GM21367 (cell line): ENCODE data around the gene FKBP10.

Experiments used
- ATAC-seq: cut with Tn5 transposase; IDR thresholded peaks from one replicate; pipeline ENCODE4 v1.9.1; 2021; ENCODE audit not compliant: unreplicated experiment

FKBP10 gene

GRCh38 chr17:41781404-41782110, 31.2 kb upstream of the FKBP10 start:
- ATAC-seq: no peak

DNA sequence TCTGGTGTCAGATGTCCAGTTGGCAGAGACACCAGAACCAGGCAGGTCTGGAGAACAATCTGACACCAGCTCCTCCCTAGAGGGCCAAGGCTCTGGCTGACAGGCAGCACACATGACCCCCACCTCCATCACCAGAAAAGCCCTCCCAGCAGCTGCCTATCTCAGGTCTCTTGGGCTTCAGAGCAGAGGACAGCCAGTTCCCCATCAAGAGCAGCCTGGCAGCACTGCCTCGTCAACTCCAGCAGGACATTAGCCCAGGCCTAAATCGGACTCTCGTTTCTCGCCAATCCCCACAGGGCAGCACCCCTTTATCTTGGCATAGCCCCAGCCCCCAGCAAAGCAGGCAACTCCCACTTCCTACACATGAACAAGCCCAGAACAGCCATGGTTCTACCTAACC, 30.7 kb upstream of the FKBP10 start:
- no peak for ATAC-seq

DNA sequence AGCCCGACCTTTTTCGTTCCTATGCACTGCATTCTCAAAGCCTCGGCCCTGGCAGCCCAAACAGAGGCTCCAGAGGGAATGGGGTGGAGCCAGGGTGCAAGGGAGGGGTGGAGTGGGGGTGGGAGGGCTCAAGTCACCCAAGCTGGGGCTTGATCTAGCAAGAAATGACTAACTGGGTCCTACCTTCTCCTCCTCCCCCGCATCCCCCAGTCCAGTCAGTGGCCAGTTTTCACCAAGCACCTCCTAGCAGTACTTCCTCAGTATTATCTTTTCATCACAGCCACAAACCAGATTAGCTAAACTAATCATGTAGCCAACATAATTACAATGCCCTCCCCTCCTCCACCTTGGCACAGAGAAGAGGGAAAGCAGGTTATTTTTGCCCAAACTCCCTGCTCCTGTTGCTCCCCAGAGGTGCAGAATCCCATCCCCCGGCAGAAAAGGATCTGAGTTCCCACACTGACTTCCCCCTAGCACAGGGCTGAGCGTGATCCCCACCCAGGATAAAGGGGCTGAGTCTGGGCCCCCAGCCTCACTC, 28.5 kb upstream of the FKBP10 start:
- ATAC-seq: no peak

- ATAC-seq: no peak
These were observed 27.5 kb upstream of the FKBP10 start for GRCh38 chr17:41785091-41785858.

DNA sequence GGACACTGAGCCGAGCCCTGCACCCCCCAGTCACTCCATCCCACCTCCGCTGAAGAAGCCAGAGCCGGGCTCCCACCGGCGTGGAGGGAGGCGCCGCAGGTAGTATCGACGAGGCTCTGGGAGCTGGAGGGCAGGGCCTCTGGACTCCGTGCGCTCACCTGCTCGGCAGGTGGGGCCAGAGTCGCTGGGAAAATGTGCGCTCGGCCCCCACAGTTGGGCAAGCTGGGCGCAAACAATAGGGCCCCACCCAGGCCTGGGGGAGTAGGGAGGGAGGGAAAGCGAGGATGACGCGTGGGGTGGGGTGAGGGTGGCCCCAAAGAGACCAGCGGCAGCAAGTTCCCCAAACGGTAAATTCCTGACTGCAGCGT, 27.0 kb upstream of the FKBP10 start:
- ATAC-seq: no peak

DNA sequence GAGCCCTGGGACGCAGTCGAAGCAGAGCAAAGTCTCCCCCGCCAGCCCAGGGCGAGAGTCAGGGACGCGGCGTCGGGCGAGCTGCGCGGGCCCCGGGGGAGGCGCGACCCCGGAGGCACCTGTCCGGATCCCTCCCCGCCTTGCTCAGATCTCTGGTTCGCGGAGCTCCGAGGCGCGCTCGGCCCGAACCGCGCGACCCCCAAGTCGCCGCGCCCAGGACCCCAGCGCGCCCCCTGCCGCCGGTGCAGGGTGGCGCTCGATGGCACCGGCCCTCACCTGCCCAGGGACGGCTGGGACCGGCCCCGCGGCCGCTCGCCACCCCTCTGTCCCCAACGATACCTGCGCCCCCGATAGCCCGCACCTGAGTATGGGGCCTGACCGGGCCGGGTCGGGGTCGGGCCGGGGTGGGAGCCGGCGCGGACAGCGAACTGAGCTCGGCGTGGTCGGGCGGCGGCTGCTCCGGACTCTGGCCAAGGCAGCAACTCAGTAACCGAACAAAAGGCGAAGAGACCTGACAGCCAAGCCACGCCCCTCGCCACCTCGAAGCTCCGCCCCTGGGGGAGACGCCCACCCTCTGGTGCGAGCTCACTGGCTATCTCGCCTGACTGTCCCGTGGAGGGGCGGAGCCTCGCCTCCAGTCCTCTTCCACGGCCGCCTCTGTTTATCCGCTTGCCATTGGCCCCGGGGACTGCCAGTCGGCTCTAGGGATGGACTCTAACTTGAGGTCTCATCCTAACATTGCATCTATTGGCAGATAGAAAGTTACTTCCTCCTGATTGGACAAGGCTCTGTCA, 26.4 kb upstream of the FKBP10 start, which contains the start of gene JUP:
Gene JUP (minus strand): TSS at position 485 of the 794 bp plus-strand sequence. CDS start 14,857 bp downstream, outside the sequence.
- ATAC-seq: peak; percentile 60

GRCh38 chr17:41787021-41787418, 25.8 kb upstream of the FKBP10 start:
- no peak for ATAC-seq

DNA sequence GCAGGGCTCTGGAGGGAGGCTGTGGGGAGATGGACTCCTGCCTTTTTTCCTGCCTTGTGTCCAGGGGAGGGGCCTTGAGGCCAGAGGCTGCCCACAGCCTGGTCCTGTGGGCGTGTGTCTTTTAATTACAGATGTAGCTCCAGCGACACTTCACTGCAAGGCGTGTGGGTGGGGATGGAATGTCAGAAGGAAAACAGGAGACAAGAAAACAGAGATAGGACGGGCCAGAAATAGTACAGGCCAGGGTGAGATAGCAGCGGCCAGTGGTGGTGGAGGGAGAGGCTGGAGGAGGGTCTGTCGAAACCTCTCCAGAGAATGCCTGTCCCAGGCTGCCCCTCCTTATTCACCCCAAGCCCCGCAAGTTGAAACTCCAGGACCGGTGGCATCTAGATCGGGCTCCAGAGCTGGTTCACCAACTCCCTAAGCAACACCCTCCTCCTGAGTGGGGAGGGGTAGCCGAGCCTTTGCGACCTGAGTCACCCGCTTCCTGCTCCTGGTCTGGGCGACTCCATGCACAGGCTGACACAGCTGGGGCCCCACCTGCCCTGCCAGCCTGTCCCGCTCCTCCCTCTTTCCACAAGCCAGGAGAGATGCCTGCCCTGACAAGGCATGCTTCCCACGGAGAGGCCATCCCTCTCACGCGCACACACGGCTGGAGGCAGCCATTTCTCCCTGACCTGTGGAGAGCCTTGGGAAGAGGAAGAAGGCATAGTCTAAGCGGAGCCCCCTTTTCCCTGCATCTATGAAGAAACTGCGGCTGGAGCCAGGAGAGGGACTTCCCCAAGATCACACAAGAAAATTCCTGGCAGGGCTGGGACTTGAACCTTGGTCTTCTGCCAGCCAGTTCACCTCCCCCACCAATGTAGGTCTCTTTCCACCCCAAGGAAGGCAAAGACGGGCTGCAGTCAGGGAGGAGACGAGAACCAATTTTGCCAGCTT, 19.7 kb upstream of the FKBP10 start:
- ATAC-seq: no peak

DNA sequence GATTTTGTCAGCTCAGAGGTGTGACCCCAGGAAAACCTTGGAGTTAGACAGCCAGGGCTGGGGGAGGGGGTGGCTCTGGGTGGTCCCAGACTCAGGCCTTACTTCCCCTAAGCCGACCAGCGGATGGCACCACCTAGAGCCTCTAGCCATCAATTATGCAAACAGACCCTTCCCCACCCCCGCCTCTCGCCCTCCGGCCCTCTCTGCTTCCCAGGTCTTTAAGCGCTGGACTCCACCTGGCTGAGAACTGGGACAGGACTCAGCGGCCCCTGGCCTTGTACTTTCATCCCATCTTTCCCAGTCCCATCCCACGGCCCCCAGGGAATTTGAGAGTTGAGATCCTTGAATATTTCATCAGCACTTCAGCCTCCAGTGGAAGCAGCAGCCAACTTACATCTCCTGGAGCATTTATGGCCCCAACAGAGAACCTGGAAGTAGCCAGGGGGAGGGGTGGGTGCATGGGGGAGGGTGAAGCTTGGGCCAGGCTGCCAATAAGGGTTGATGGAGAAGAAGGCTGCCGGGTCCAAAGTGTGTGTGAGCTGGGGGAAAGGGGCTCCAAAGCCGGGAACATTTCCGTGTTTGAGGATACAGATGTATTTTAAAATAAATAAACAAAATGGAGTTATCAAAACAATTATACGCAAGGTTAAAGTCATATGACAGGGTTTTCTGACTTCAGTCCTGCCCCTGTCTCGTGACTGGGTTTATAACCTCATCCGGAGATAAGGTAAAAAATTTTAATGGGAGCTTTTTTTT, 18.8 kb upstream of the FKBP10 start:
- ATAC-seq: no peak

- no peak for ATAC-seq
These were observed 18.2 kb upstream of the FKBP10 start for GRCh38 chr17:41794540-41794975.

- no peak for ATAC-seq
These were observed 16.5 kb upstream of the FKBP10 start for GRCh38 chr17:41796121-41796895.

DNA sequence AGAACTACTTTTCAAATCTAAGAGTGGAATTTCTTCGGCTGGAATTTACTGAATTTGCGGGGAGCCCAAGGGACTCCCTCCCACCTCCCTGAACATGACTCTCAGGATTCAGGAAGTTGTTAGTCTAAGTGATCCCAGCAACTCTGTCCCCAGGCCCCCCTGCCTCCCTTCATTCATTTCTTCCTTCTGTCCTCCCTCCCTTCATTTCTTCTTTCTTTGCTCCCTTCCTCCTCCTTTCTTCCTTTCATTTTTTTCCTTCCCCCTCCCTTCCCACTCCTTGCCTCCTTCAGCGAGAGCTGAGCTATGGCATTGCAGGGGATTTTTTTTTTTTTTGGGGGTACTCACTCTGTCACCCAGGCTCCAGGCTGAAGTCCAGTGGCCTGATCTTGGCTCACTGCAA, 15.4 kb upstream of the FKBP10 start:
- ATAC-seq: no peak

DNA sequence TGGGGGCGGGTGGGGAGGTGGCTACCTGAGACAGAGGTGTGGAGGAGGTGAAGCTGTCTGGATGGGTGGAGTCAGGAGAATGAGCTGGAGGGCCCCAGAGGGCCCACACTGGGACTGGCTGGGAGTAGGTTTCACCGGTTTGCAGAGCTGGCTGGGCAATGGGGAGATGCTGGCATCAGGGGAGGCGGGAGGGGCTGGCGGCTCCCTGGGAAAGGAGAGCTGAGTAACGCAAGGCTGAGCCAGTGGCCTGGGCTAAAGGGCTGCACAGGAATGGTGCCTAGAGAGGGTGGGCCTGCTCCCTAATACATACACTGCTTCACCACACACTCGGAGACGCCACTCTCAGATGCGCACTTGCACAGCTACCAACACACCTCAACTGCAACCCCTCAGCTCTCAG, 13.4 kb upstream of the FKBP10 start:
- ATAC-seq: no peak

GRCh38 chr17:41800601-41801373, 12.0 kb upstream of the FKBP10 start:
- ATAC-seq: no peak

GRCh38 chr17:41801374-41802271, 11.2 kb upstream of the FKBP10 start:
- no peak for ATAC-seq

- no peak for ATAC-seq
These were observed 9.5 kb upstream of the FKBP10 start for GRCh38 chr17:41803049-41804020.
